CD4-positive, alpha-beta T cell treated with Interleukin-2 at 100 ng/mL for 4 hours (primary cell): ENCODE data around the gene MME.

Experiments
- DNase-seq: peaks from one replicate; pipeline ENCODE4 v3.0.0-alpha.2; 2020; ENCODE audit warnings: low spot score

MME gene

GRCh38 chr3:155149494-155149893, 69.4 kb downstream of the MME start:
- no peak for DNase-seq

- no peak for DNase-seq
Measured at GRCh38 chr3:155153242-155154186, 73.4 kb downstream of the MME start.

- no peak for DNase-seq
Measured at GRCh38 chr3:155154255-155154654, 74.1 kb downstream of the MME start.

- DNase-seq, result no peak
Measured at GRCh38 chr3:155158346-155159037, 78.4 kb downstream of the MME start.

GRCh38 chr3:155159301-155159700, 79.2 kb downstream of the MME start:
- no peak for DNase-seq

GRCh38 chr3:155161640-155162292, 81.6 kb downstream of the MME start:
- no peak for DNase-seq

- DNase-seq, result no peak
Measured at GRCh38 chr3:155164306-155164705, 84.2 kb downstream of the MME start.

- no peak for DNase-seq
Measured at GRCh38 chr3:155166441-155166840, 86.3 kb downstream of the MME start.

GRCh38 chr3:155169197-155169596, 89.1 kb downstream of the MME start:
- no peak for DNase-seq

- DNase-seq, result no peak
Measured at GRCh38 chr3:155173771-155174170, 93.7 kb downstream of the MME start.

- no peak for DNase-seq
Measured at GRCh38 chr3:155178810-155179436, 98.8 kb downstream of the MME start.

- DNase-seq, result no peak
Measured at GRCh38 chr3:155179437-155179827, 99.3 kb downstream of the MME start.

GRCh38 chr3:155179966-155180757, 100.0 kb downstream of the MME start:
- DNase-seq, result no peak

- DNase-seq, result no peak
Measured at GRCh38 chr3:155182467-155182866, 102.3 kb downstream of the MME start.

GRCh38 chr3:155184011-155184410, 103.9 kb downstream of the MME start:
- DNase-seq, result no peak

- no peak for DNase-seq
Measured at GRCh38 chr3:155185631-155186071, 105.5 kb downstream of the MME start.

- no peak for DNase-seq
Measured at GRCh38 chr3:155188031-155188430, 107.9 kb downstream of the MME start.

GRCh38 chr3:155189478-155189877, 109.4 kb downstream of the MME start:
- no peak for DNase-seq

- no peak for DNase-seq
Measured at GRCh38 chr3:155190691-155191090, 110.6 kb downstream of the MME start.

GRCh38 chr3:155192957-155193746, 113.0 kb downstream of the MME start:
- no peak for DNase-seq

- no peak for DNase-seq
Measured at GRCh38 chr3:155193868-155194267, 113.7 kb downstream of the MME start.
